H1 (cell line): ENCODE measurements around the gene PALD1. TPM values are rescaled to one million over a fixed set of nuclear protein-coding genes. Genes with fewer than 3 reads are reported as not detected.

Experiments used
- CREB1 ChIP-seq: IDR thresholded peaks from 2 replicates; pipeline ENCODE4 v1.6.1; 2012; ENCODE audit warnings: inconsistent platforms
- HDAC2 ChIP-seq, 2 experiments: fragments of 300-600 bp in 1 of 2; sonication (generic) in 1 of 2; IDR thresholded peaks; 2 replicates each; pipeline ENCODE4 v1.6.1; 2011 to 2012; ENCODE audit warnings: low read depth in 2 of 2, low read length in 2 of 2, mild to moderate bottlenecking in 2 of 2, moderate library complexity in 2 of 2, borderline replicate concordance in 1 of 2, inconsistent platforms in 1 of 2
- NANOG ChIP-seq: IDR thresholded peaks from 2 replicates; pipeline ENCODE4 v1.6.1; 2011; ENCODE audit warnings: low read length, low read depth, mild to moderate bottlenecking, inconsistent platforms; ENCODE audit not compliant: insufficient read depth, poor library complexity, severe bottlenecking
- NRF1 ChIP-seq: IDR thresholded peaks from 2 replicates; pipeline ENCODE4 v1.6.1; 2011; ENCODE audit warnings: mild to moderate bottlenecking, low read depth, low read length, improper control_type of control experiment
- RFX5 ChIP-seq: IDR thresholded peaks from 2 replicates; pipeline ENCODE4 v1.6.1; 2011; ENCODE audit warnings: low read depth, low read length, improper control_type of control experiment, borderline replicate concordance
- SRF ChIP-seq: IDR thresholded peaks from 2 replicates; pipeline ENCODE4 v1.6.1; 2011; ENCODE audit warnings: mild to moderate bottlenecking, low read depth, low read length, moderate library complexity
- polyA plus RNA-seq, 7 experiments: library from polyadenylated mRNA; depleted of rRNA in 3 of 7; stranded (reverse) in 5 of 7; unstranded in 2 of 7; fragments of >200 nt in 5 of 7; fragments of 200-250 nt in 2 of 7; gene quantifications; 1 replicate in 5 of 7; 2 replicates in 1 of 7; 4 replicates in 1 of 7; pipeline versions ENCODE4 v1.2.1 to v1.2.3, GENCODE V29; 2011 to 2013; ENCODE audit warnings: missing spikeins in 2 of 7, mixed read lengths in 2 of 7
- total RNA-seq: library from RNA; stranded (reverse); fragmentation: NEBNext Ultra II Directional; extraction: Animal tissue kit (Norgen Biotek cat#: 25700); gene quantifications from 2 replicates; pipeline ENCODE4 v1.2.1, GENCODE V29; 2021
- TF ChIP-seq, protein P1 (sequence below): IDR thresholded peaks from 2 replicates; pipeline ENCODE4 v1.6.1; 2011; ENCODE audit warnings: low read length, improper control_type of control experiment

Gene PALD1
- total and polyA plus RNA-seq, 2 of the 8 experiments (the other 6 are each of a cell fraction or from before 2014, with no cell fraction given) = 13.3 to 32.8 TPM

DNA sequence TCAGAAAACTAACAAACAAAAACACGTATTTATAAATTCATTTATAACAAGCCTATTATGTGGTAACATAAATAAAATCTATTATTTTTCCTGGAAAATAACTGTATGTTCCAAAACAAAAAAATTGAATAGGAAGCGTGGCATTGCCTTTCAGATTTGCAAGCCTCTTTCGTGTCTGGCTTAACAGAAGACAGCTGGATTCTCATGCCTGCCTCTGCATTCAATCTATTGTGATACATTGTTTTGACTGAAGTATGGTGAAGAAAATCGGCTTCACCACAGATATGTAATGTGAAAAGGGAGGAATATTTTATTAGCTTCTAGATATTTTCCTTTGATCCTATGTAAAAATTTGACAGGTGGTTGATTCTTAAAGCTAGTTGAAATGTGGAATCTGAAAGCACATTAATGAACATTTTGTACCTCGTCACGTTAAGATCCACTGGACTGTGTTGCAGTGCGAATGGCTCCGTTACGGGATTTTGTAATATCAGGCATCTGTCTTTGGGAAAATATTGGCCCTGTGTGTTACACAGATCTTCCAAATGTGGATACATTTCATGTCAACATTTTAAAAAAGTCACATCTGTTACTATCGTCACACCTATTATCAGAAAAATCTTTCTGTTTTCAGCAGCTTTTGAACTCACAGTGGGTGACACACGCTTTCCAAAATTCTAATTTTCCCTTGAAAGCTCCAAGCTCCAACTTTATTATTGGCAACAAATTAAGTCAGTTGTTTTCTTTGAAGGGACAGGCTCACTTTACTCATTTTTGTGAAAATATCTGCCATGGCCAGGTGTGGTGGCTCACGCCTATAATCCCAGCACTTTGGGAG is 26.2 kb downstream of the PALD1 start (continued):
- TF ChIP-seq NANOG (no peak), NRF1 (no peak), HDAC2 (IDR thresholded peaks at IDR 0.05; ENCODE audit: borderline replicate concordance in 1 of 2, low read depth in 2 of 2, low read length in 2 of 2) (no peak), RFX5 (no peak), SRF (no peak), CREB1 (no peak)
- TF ChIP-seq, protein P1, sequence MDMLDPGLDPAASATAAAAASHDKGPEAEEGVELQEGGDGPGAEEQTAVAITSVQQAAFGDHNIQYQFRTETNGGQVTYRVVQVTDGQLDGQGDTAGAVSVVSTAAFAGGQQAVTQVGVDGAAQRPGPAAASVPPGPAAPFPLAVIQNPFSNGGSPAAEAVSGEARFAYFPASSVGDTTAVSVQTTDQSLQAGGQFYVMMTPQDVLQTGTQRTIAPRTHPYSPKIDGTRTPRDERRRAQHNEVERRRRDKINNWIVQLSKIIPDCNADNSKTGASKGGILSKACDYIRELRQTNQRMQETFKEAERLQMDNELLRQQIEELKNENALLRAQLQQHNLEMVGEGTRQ = no peak
